HepG2 (cell line): ENCODE measurements around the gene ITGA7. TPM values are rescaled to one million over a fixed set of nuclear protein-coding genes. Genes with fewer than 3 reads are reported as not detected.

ENCODE experiments used
- E2F5 ChIP-seq: sonication (generic); formaldehyde crosslinking; conservative IDR thresholded peaks from 2 replicates; pipeline ENCODE4 v1.4.0; 2020; ENCODE audit warnings: missing genetic modification reagents
- FOXO1 ChIP-seq: sonication (generic); formaldehyde crosslinking; IDR thresholded peaks from 2 replicates; pipeline ENCODE4 v1.4.0; 2020; ENCODE audit warnings: missing genetic modification reagents
- GABPA ChIP-seq, 2 experiments: IDR thresholded peaks; 2 replicates each; pipeline ENCODE4 v1.6.1; 2011 to 2016; ENCODE audit warnings: low read depth in 2 of 2, low read length in 1 of 2, missing biosample characterization in 1 of 2, missing genetic modification characterization in 1 of 2
- GTF2F1 ChIP-seq: fragments of 150-350 bp; IDR thresholded peaks from 2 replicates; pipeline ENCODE4 v1.6.1; 2014; ENCODE audit warnings: low read length
- KDM6A ChIP-seq: IDR thresholded peaks from 2 replicates; pipeline ENCODE4 v1.6.1; 2016; ENCODE audit warnings: low read depth
- NAIF1 ChIP-seq: sonication (generic); formaldehyde crosslinking; IDR thresholded peaks from 2 replicates; pipeline ENCODE4 v1.5.0; 2020; ENCODE audit warnings: mild to moderate bottlenecking, missing genetic modification reagents, borderline replicate concordance
- NFE2 ChIP-seq: sonication (generic); formaldehyde crosslinking; IDR thresholded peaks from 2 replicates; pipeline ENCODE4 v1.4.0; 2020; ENCODE audit warnings: missing genetic modification reagents
- SYNCRIP ChIP-seq: fragments of 200-400 bp; formaldehyde crosslinking; IDR thresholded peaks from 2 replicates; pipeline ENCODE4 v1.6.1; 2018; ENCODE audit warnings: mild to moderate bottlenecking, low read depth, low read length; ENCODE audit not compliant: insufficient read depth
- TCF7L2 ChIP-seq: IDR thresholded peaks from 2 replicates; pipeline ENCODE4 v1.6.1; 2011; ENCODE audit warnings: mild to moderate bottlenecking, low read depth, low read length, moderate library complexity
- U2AF2 ChIP-seq: fragments of 200-400 bp; formaldehyde crosslinking; IDR thresholded peaks from 2 replicates; pipeline ENCODE4 v1.6.1; 2017; ENCODE audit warnings: low read depth, mild to moderate bottlenecking, low read length
- ZFAT ChIP-seq: sonication (generic); formaldehyde crosslinking; conservative IDR thresholded peaks from 2 replicates; pipeline ENCODE4 v1.8.1; 2023; ENCODE audit warnings: missing genetic modification reagents, inconsistent platforms
- ZFP36L1 ChIP-seq: sonication (generic); formaldehyde crosslinking; IDR thresholded peaks from 2 replicates; pipeline ENCODE4 v1.8.0; 2022; ENCODE audit warnings: mild to moderate bottlenecking, missing genetic modification reagents, moderate library complexity
- ZFY ChIP-seq: sonication (generic); formaldehyde crosslinking; IDR thresholded peaks from 2 replicates; pipeline ENCODE4 v1.4.0; 2020; ENCODE audit warnings: missing genetic modification reagents
- ZNF292 ChIP-seq: sonication (generic); formaldehyde crosslinking; IDR thresholded peaks from 2 replicates; pipeline ENCODE4 v1.8.1; 2022; ENCODE audit warnings: mild to moderate bottlenecking, low read depth, missing genetic modification reagents, borderline replicate concordance
- ZNF326 ChIP-seq: sonication (generic); formaldehyde crosslinking; IDR thresholded peaks from 2 replicates; pipeline ENCODE4 v1.4.0; 2020; ENCODE audit warnings: missing genetic modification reagents, borderline replicate concordance
- ZNF335 ChIP-seq: sonication (generic); formaldehyde crosslinking; IDR thresholded peaks from 2 replicates; pipeline ENCODE4 v1.4.0; 2020; ENCODE audit warnings: missing genetic modification reagents
- ZNF33A ChIP-seq: sonication (generic); formaldehyde crosslinking; IDR thresholded peaks from 2 replicates; pipeline ENCODE4 v1.5.1; 2020; ENCODE audit warnings: missing genetic modification reagents, mild to moderate bottlenecking, moderate library complexity, borderline replicate concordance
- ZNF34 ChIP-seq: sonication (generic); formaldehyde crosslinking; IDR thresholded peaks from 2 replicates; pipeline ENCODE4 v1.4.0; 2020; ENCODE audit warnings: mild to moderate bottlenecking, missing genetic modification reagents, borderline replicate concordance
- ZNF703 ChIP-seq: sonication (generic); formaldehyde crosslinking; IDR thresholded peaks from 2 replicates; pipeline ENCODE4 v1.5.1; 2020; ENCODE audit warnings: missing genetic modification reagents, mild to moderate bottlenecking, moderate library complexity, borderline replicate concordance
- ZNF709 ChIP-seq: sonication (generic); formaldehyde crosslinking; IDR thresholded peaks from 2 replicates; pipeline ENCODE4 v1.5.0; 2020; ENCODE audit warnings: mild to moderate bottlenecking, missing genetic modification reagents
- ZNF720 ChIP-seq: sonication (generic); formaldehyde crosslinking; IDR thresholded peaks from 2 replicates; pipeline ENCODE4 v1.4.0; 2020; ENCODE audit warnings: missing genetic modification reagents
- ZNF816 ChIP-seq: sonication (generic); formaldehyde crosslinking; IDR thresholded peaks from 2 replicates; pipeline ENCODE4 v1.8.0; 2022; ENCODE audit warnings: missing genetic modification reagents, mild to moderate bottlenecking, borderline replicate concordance
- ZSCAN21 ChIP-seq: sonication (generic); formaldehyde crosslinking; IDR thresholded peaks from 2 replicates; pipeline ENCODE4 v1.8.0; 2022; ENCODE audit warnings: mild to moderate bottlenecking, missing genetic modification reagents, moderate library complexity, borderline replicate concordance
- polyA plus RNA-seq, 8 experiments: library from polyadenylated mRNA; depleted of rRNA in 3 of 8; stranded (reverse) in 7 of 8; unstranded in 1 of 8; fragments of >200 nt; fragmentation: Illumina TruSeq in 4 of 8; extraction: Trizol in 4 of 8; gene quantifications; 2 replicates each; pipeline versions ENCODE4 v1.2.1 to v1.2.3, GENCODE V29; 2011 to 2016; ENCODE audit warnings: low read depth in 4 of 8, missing spikeins in 1 of 8, mixed read lengths in 1 of 8; ENCODE audit not compliant: insufficient read depth in 1 of 8
- total RNA-seq, 5 experiments: library from RNA; depleted of rRNA; stranded (reverse); fragments of >200 nt; fragmentation: Illumina TruSeq; extraction: Trizol; gene quantifications; 2 replicates each; pipeline ENCODE4 v1.2.3, GENCODE V29; 2016; ENCODE audit warnings: low read depth in 1 of 5

Gene ITGA7
- total and polyA plus RNA-seq, 2 of the 13 experiments (the other 11 are each of a cell fraction or from before 2014, with no cell fraction given) = 0.65 to 0.75 TPM

- TF ChIP-seq ZNF33A (CRISPR knock-in tag) = no peak
- TF ChIP-seq NAIF1 (CRISPR knock-in tag) = no peak
- TF ChIP-seq ZNF703 = no peak
- TF ChIP-seq KDM6A (CRISPR knock-in tag) = no peak
- TF ChIP-seq ZNF709 (CRISPR knock-in tag) = 0 out of 2 replicates have a peak, but pooled peaks have one; percentile 45
- peak; percentile 79; the same call in 1 of the 2 replicates for TF ChIP-seq E2F5
- TF ChIP-seq ZFY (CRISPR knock-in tag) = peak; percentile 93
- TF ChIP-seq U2AF2 = no peak
- no peak for TF ChIP-seq ZNF326
- peak; percentile 46; the same call in 1 of the 2 replicates for TF ChIP-seq ZNF816
- TF ChIP-seq ZSCAN21 (CRISPR knock-in tag) = 0 out of 2 replicates have a peak, but pooled peaks have one; percentile 59
- TF ChIP-seq ZNF34 (CRISPR knock-in tag) = peak; percentile 32; the same call in 1 of the 2 replicates
- peak; percentile 71; the same call in 1 of the 2 replicates for TF ChIP-seq GTF2F1
- no peak for TF ChIP-seq ZFP36L1
- peak; percentile 34; the same call in 1 of the 2 replicates for TF ChIP-seq GABPA (IDR thresholded peaks at IDR 0.05; ENCODE audit: low read depth, low read length)
- TF ChIP-seq GABPA (CRISPR knock-in tag; IDR thresholded peaks at IDR 0.05; ENCODE audit: low read depth) = peak; percentile 85
- no peak for TF ChIP-seq ZNF292
- no peak for TF ChIP-seq NFE2
- peak; percentile 30; the same call in 1 of the 2 replicates for TF ChIP-seq FOXO1 (CRISPR knock-in tag)
- TF ChIP-seq ZFAT (CRISPR knock-in tag) = no peak
- TF ChIP-seq ZNF335 (CRISPR knock-in tag) = no peak
- no peak for TF ChIP-seq TCF7L2
- TF ChIP-seq SYNCRIP = no peak
- no peak for TF ChIP-seq ZNF720 (CRISPR knock-in tag)
Measured at GRCh38 chr12:55715833-55716581, 8.3 kb upstream of the ITGA7 start, which contains the start of gene BLOC1S1 (continued).
